K562 (cell line): ENCODE data around the gene ZNF775. TPM values are rescaled to one million over a fixed set of nuclear protein-coding genes. Genes with fewer than 3 reads are reported as not detected.

Experiments
- ATAC-seq: fragments of 200-7000 bp; cut with Tn5 transposase; 3 replicates; pipeline ENCODE4 v1.9.1; 2020; ENCODE audit warnings: moderate library complexity
- BruUV-seq: library from RNA; stranded (reverse); fragments of 400-500 nt; replicated peaks from 2 replicates; lab custom pipeline; 2021; lab: Mats Ljungman, UMichigan
- CTCF ChIA-PET: fragments of 300-600 bp; formaldehyde crosslinking; extraction: SDS; loops from one replicate; lab custom pipeline; 2021; ENCODE audit warnings: low intra/inter-chr PET ratio; lab: Yijun Ruan, JAX
- POLR2A ChIA-PET: fragments of 300-600, 350-650 bp; sonication (Branson Sonifier 250); formaldehyde crosslinking; extraction: SDS; loops from one replicate; lab custom pipeline; 2021; ENCODE audit warnings: antibody characterized with exemption, inconsistent platforms; lab: Yijun Ruan, JAX
- DNase-seq, 4 experiments: peaks; one replicate each; pipeline versions ENCODE4 v3.0.0 to v3.0.0-alpha.2; 2011 to 2018; ENCODE audit warnings: low spot score in 3 of 4, mixed read lengths in 3 of 4; ENCODE audit errors: extremely low read depth in 1 of 4
- FAIRE-seq: peaks from 2 replicates; lab custom pipeline; 2011; peaks lifted over from hg19 to GRCh38; lab: Jason Lieb, UNC
- H2AFZ ChIP-seq: 2 replicates; pipeline ENCODE4 v1.6.0; 2011; ENCODE audit warnings: low read depth, low read length, control low read depth, inconsistent platforms
- H3K27ac ChIP-seq: fragments of 200-600 bp; 3 replicates; pipeline ENCODE4 v1.8.0; 2011; ENCODE audit warnings: low read depth, mild to moderate bottlenecking, control low read depth, inconsistent platforms, low read length, moderate library complexity, mixed read lengths; ENCODE audit errors: extremely low read depth
- H3K27me3 ChIP-seq, 2 experiments: fragments of 300-600 bp in 1 of 2; 2 replicates in 1 of 2; 3 replicates in 1 of 2; pipeline versions ENCODE4 v1.6.0 to v1.8.0; 2011; ENCODE audit warnings: inconsistent platforms in 2 of 2, low read length in 2 of 2, mild to moderate bottlenecking in 1 of 2, mixed read lengths in 1 of 2, moderate library complexity in 1 of 2; ENCODE audit not compliant: control insufficient read depth in 2 of 2, insufficient read depth in 2 of 2
- H3K36me3 ChIP-seq: fragments of 300-600 bp; 3 replicates; pipeline ENCODE4 v1.8.0; 2011; ENCODE audit warnings: mild to moderate bottlenecking, low read length, inconsistent platforms; ENCODE audit not compliant: control insufficient read depth, insufficient read depth
- H3K4me1 ChIP-seq, 2 experiments: fragments of 200-600 bp in 1 of 2; replicated peaks in 1 of 2; 2 replicates in 1 of 2; 3 replicates in 1 of 2; pipeline versions ENCODE4 v1.5.1 to v1.8.0; 2011; ENCODE audit warnings: inconsistent platforms in 2 of 2, low read length in 2 of 2, mild to moderate bottlenecking in 1 of 2, mixed read lengths in 1 of 2, moderate library complexity in 1 of 2; ENCODE audit not compliant: control insufficient read depth in 2 of 2, insufficient read depth in 2 of 2
- H3K4me2 ChIP-seq: 2 replicates; pipeline ENCODE4 v1.6.1; 2011; ENCODE audit warnings: low read length, control low read depth, inconsistent platforms, mixed read lengths; ENCODE audit not compliant: insufficient read depth
- H3K4me3 ChIP-seq: fragments of 200-600 bp; sonication (generic), shearing (Covaris generic); 2 replicates; pipeline ENCODE4 v1.5.1; 2016; ENCODE audit warnings: control low read depth, inconsistent platforms
- H3K79me2 ChIP-seq: fragments of 200-600 bp; 3 replicates; pipeline ENCODE4 v1.8.0; 2011; ENCODE audit warnings: low read length, inconsistent platforms; ENCODE audit not compliant: control insufficient read depth, insufficient read depth
- H3K9ac ChIP-seq, 2 experiments: 2 replicates each; pipeline versions ENCODE4 v1.6.0 to v1.6.1; 2011; ENCODE audit warnings: low read depth in 2 of 2, low read length in 2 of 2, control low read depth in 1 of 2, inconsistent platforms in 1 of 2, mild to moderate bottlenecking in 1 of 2, mixed read lengths in 1 of 2; ENCODE audit not compliant: insufficient read depth in 1 of 2
- H3K9me1 ChIP-seq: one replicate; pipeline ENCODE4 v1.6.0; 2011; ENCODE audit warnings: inconsistent platforms, mild to moderate bottlenecking, low read length, moderate library complexity; ENCODE audit not compliant: control insufficient read depth, insufficient read depth
- H3K9me3 ChIP-seq: replicated peaks from 2 replicates; pipeline ENCODE4 v1.5.1; 2011; ENCODE audit warnings: low read depth, low read length, inconsistent platforms; ENCODE audit not compliant: control insufficient read depth, insufficient read depth
- H4K20me1 ChIP-seq: replicated peaks from 2 replicates; pipeline ENCODE4 v1.6.1; 2011; ENCODE audit warnings: low read length, inconsistent platforms, mixed read lengths; ENCODE audit not compliant: control insufficient read depth, insufficient read depth
- BRCA1 ChIP-seq, 2 experiments: fragments of 450-650 bp in 1 of 2; sonication (generic) in 1 of 2; formaldehyde crosslinking in 1 of 2; IDR thresholded peaks; 2 replicates each; pipeline versions ENCODE4 v1.5.0 to v1.6.1; 2017 to 2020; ENCODE audit warnings: mild to moderate bottlenecking in 1 of 2, missing genetic modification reagents in 1 of 2
- BRF1 ChIP-seq: IDR thresholded peaks from 3 replicates; pipeline ENCODE4 v1.6.1; 2011; ENCODE audit warnings: borderline replicate concordance, mild to moderate bottlenecking; ENCODE audit not compliant: insufficient read length; ENCODE audit errors: extremely low read depth
- DMBX1 ChIP-seq: fragments of 250-450 bp; sonication (Bioruptor Pico); IDR thresholded peaks from 2 replicates; pipeline ENCODE4 v1.8.0; 2022; ENCODE audit warnings: inconsistent platforms, mild to moderate bottlenecking, moderate library complexity, borderline replicate concordance
- KAT7 ChIP-seq: sonication (generic); formaldehyde crosslinking; IDR thresholded peaks from 2 replicates; pipeline ENCODE4 v1.8.0; 2022; ENCODE audit warnings: missing genetic modification reagents, mild to moderate bottlenecking, borderline replicate concordance
- PHF8 ChIP-seq: fragments of 200-600 bp; sonication (generic); IDR thresholded peaks from 2 replicates; pipeline ENCODE4 v1.6.1; 2012; ENCODE audit warnings: mixed run types, mild to moderate bottlenecking, inconsistent platforms, low read length, moderate library complexity, borderline replicate concordance
- POLR2B ChIP-seq: fragments of 450-650 bp; IDR thresholded peaks from 2 replicates; pipeline ENCODE4 v1.6.1; 2018; ENCODE audit warnings: low read depth; ENCODE audit not compliant: partially characterized antibody
- POLR2G ChIP-seq: fragments of 200-400 bp; formaldehyde crosslinking; IDR thresholded peaks from 2 replicates; pipeline ENCODE4 v1.6.1; 2017; ENCODE audit warnings: low read depth, mild to moderate bottlenecking, antibody characterized with exemption, low read length, moderate library complexity
- RBFOX2 ChIP-seq: fragments of 200-400 bp; formaldehyde crosslinking; IDR thresholded peaks from 2 replicates; pipeline ENCODE4 v1.6.1; 2017; ENCODE audit warnings: low read depth, mild to moderate bottlenecking, low read length, moderate library complexity
- RBM22 ChIP-seq: fragments of 200-400 bp; formaldehyde crosslinking; IDR thresholded peaks from 2 replicates; pipeline ENCODE4 v1.6.1; 2018; ENCODE audit warnings: low read length, low read depth; ENCODE audit not compliant: poor library complexity, severe bottlenecking
- RBM34 ChIP-seq: fragments of 200-400 bp; formaldehyde crosslinking; IDR thresholded peaks from 2 replicates; pipeline ENCODE4 v1.6.1; 2018; ENCODE audit warnings: low read length, borderline replicate concordance; ENCODE audit not compliant: insufficient read depth
- XRCC5 ChIP-seq: fragments of 200-400 bp; formaldehyde crosslinking; IDR thresholded peaks from 2 replicates; pipeline ENCODE4 v1.6.1; 2017; ENCODE audit warnings: low read depth, mild to moderate bottlenecking, low read length
- ZC3H4 ChIP-seq: sonication (generic); formaldehyde crosslinking; IDR thresholded peaks from 2 replicates; pipeline ENCODE4 v1.9.0; 2021; ENCODE audit warnings: missing genetic modification reagents, borderline replicate concordance
- ZFP36 ChIP-seq: fragments of 150-350 bp; IDR thresholded peaks from 2 replicates; pipeline ENCODE4 v1.6.1; 2018; ENCODE audit warnings: low read length, low read depth; ENCODE audit not compliant: partially characterized antibody
- ZZZ3 ChIP-seq: fragments of 450-650 bp; IDR thresholded peaks from 2 replicates; pipeline ENCODE4 v1.6.1; 2016; ENCODE audit warnings: antibody characterized with exemption, mild to moderate bottlenecking, moderate library complexity
- WGBS: fragments of 100-300 bp; shearing (Covaris generic); methylation state at CpG from one replicate; pipeline ENCODE4 v1.1.6; 2016; ENCODE audit warnings: low coverage, mixed read lengths; ENCODE audit not compliant: insufficient coverage; ENCODE audit errors: missing lambda C conversion rate; 5-methylcytosine and 5-hydroxymethylcytosine counted together
- in situ Hi-C: fragments of 300-500 bp; cut with MboI; formaldehyde crosslinking; loops from 4 replicates; pipeline ENCODE4 v1.15.0; 2018; ENCODE audit warnings: inconsistent platforms, mixed read lengths
- intact Hi-C: fragments of 100-400 bp; cut with micrococcal nuclease; formaldehyde crosslinking; loops from 2 replicates; pipeline ENCODE4 v1.14.2; 2022
- polyA plus RNA-seq, 8 experiments: library from polyadenylated mRNA; depleted of rRNA in 4 of 8; stranded (reverse) in 5 of 8; unstranded in 3 of 8; fragments of >200 nt; fragmentation: Nextera tagmentation in 2 of 8; fragmentation: Illumina TruSeq in 1 of 8; extraction: Ambion mirVana in 2 of 8; extraction: Trizol in 1 of 8; gene quantifications; 2 replicates each; pipeline versions ENCODE4 v1.2.1 to v1.2.3, GENCODE V29; 2011 to 2014; ENCODE audit warnings: inconsistent platforms in 1 of 8, missing spikeins in 1 of 8
- total RNA-seq, 7 experiments: library from RNA; depleted of rRNA in 6 of 7; stranded (reverse); fragments of >200 nt in 6 of 7; fragmentation: Illumina TruSeq in 2 of 7; extraction: Trizol in 2 of 7; gene quantifications; 2 replicates each; pipeline versions ENCODE4 v1.2.1 to v1.2.3, GENCODE V29; 2011 to 2021; ENCODE audit warnings: low replicate concordance in 1 of 7
- TF ChIP-seq, protein P1 (sequence below): fragments of 150-350 bp; conservative IDR thresholded peaks from 2 replicates; pipeline ENCODE4 v1.6.1; 2014; ENCODE audit warnings: low read length
- TF ChIP-seq, protein P2 (sequence below), 3 experiments: fragments of 200-800 bp in 1 of 3; sonication (Bioruptor generic) in 1 of 3; sonication (generic) in 1 of 3; formaldehyde crosslinking in 1 of 3; IDR thresholded peaks; 2 replicates each; pipeline versions ENCODE4 v1.6.1 to v1.8.0; 2016 to 2022; ENCODE audit warnings: mild to moderate bottlenecking in 2 of 3, missing compliant biosample characterization in 2 of 3, missing genetic modification characterization in 2 of 3, missing genetic modification reagents in 1 of 3

Gene ZNF775
- total and polyA plus RNA-seq, 9 of the 15 experiments (the other 6 are each of a cell fraction or from before 2014, with no cell fraction given): 0.04 to 18.7 (median 4.9) TPM

DNA sequence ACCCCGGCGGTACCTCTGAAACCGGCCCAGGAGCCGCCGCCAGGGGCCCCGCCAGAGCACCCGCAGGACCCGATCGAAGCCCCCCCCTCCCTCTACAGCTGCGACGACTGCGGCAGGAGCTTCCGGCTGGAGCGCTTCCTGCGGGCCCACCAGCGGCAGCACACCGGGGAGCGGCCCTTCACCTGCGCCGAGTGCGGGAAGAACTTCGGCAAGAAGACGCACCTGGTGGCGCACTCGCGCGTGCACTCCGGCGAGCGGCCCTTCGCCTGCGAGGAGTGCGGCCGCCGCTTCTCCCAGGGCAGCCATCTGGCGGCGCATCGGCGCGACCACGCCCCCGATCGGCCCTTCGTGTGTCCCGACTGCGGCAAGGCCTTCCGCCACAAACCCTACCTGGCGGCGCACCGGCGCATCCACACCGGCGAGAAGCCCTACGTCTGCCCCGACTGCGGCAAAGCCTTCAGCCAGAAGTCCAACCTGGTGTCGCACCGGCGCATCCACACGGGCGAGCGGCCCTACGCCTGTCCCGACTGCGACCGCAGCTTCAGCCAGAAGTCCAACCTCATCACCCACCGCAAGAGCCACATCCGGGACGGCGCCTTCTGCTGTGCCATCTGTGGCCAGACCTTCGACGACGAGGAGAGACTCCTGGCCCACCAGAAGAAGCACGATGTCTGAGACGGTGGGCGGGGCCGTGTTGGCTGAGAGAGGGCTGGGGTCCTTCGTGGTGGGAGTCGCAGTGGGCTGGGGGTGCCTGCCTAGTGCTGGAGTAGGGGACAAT, 6.7 kb upstream of the ZNF775 start:
- in situ Hi-C loops: no loop called here
- Histone ChIP-seq H3K79me2 (peaks cover 66% of the 10 kb centered on the region), H3K4me1 (peaks cover 50 to 60% of the 10 kb centered on the region in 2 experiments), H3K4me2 (no peak overlapping the region), H3K9ac (peak overlapping the region in 1 of 2 experiments; percentile 86; a peak in 2 of 4 replicates), H2AFZ (no peak overlapping the region), H3K4me3 (no peak overlapping the region), H3K36me3 (peaks cover 66% of the 10 kb centered on the region), H3K27ac (no peak overlapping the region), H3K9me3 (no peaks in the 10 kb centered on the region), H4K20me1 (no peaks in the 10 kb centered on the region; the same call in 1 of the 2 replicates), H3K27me3 (no peaks in the 10 kb centered on the region), H3K9me1 (no peaks in the 10 kb centered on the region)
- ChIA-PET CTCF (no interaction called here), POLR2A (interaction anchor here (0.5 to 0.9 kb wide), 2 partner anchors 22 to 30 kb away, joined by 3 read pairs; no protein-coding TSS in a partner anchor)
- ATAC-seq: no peak
- DNase-seq: no peak
- intact Hi-C loops: no loop called here
- no peak for FAIRE-seq
- WGBS: 96% methylated on average over 59 of the region's 79 CpGs
- BruUV-seq: no TSS peak
- TF ChIP-seq RBFOX2: peak; percentile 70
- no peak for TF ChIP-seq BRCA1 (IDR thresholded peaks at IDR 0.05)
- TF ChIP-seq BRCA1 (CRISPR knock-in tag; IDR thresholded peaks at IDR 0.05): 0 out of 2 replicates have a peak, but pooled peaks have one; percentile 73
- peak; percentile 11 for TF ChIP-seq POLR2B
- TF ChIP-seq ZZZ3: no peak
- peak; percentile 82; the same call in 1 of the 2 replicates for TF ChIP-seq ZC3H4 (CRISPR knock-in tag)
- TF ChIP-seq PHF8: peak; percentile 6; the same call in 1 of the 2 replicates
- TF ChIP-seq RBM34: no peak
- TF ChIP-seq, protein P1, sequence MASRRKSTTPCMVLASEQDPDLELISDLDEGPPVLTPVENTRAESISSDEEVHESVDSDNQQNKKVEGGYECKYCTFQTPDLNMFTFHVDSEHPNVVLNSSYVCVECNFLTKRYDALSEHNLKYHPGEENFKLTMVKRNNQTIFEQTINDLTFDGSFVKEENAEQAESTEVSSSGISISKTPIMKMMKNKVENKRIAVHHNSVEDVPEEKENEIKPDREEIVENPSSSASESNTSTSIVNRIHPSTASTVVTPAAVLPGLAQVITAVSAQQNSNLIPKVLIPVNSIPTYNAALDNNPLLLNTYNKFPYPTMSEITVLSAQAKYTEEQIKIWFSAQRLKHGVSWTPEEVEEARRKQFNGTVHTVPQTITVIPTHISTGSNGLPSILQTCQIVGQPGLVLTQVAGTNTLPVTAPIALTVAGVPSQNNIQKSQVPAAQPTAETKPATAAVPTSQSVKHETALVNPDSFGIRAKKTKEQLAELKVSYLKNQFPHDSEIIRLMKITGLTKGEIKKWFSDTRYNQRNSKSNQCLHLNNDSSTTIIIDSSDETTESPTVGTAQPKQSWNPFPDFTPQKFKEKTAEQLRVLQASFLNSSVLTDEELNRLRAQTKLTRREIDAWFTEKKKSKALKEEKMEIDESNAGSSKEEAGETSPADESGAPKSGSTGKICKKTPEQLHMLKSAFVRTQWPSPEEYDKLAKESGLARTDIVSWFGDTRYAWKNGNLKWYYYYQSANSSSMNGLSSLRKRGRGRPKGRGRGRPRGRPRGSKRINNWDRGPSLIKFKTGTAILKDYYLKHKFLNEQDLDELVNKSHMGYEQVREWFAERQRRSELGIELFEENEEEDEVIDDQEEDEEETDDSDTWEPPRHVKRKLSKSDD: 0 out of 2 replicates have a peak, but pooled peaks have one; percentile 36
- no peak for TF ChIP-seq XRCC5
- TF ChIP-seq ZFP36: no peak
- no peak for TF ChIP-seq DMBX1 (CRISPR knock-in tag)
- TF ChIP-seq, protein P2, sequence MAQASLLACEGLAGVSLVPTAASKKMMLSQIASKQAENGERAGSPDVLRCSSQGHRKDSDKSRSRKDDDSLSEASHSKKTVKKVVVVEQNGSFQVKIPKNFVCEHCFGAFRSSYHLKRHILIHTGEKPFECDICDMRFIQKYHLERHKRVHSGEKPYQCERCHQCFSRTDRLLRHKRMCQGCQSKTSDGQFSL (CRISPR knock-in tag; IDR thresholded peaks at IDR 0.05): 0 out of 2 replicates have a peak, but pooled peaks have one; percentile 47
- TF ChIP-seq, protein P2 (tag; IDR thresholded peaks at IDR 0.05): no peak
- TF ChIP-seq BRF1: no peak
- TF ChIP-seq RBM22: peak; percentile 77
- no peak for TF ChIP-seq KAT7 (CRISPR knock-in tag)
- TF ChIP-seq POLR2G: peak; percentile 67
